Measurements from ENCODE around the gene PCSK1N. TPM values are rescaled to one million over a fixed set of nuclear protein-coding genes. Genes with fewer than 3 reads are reported as not detected.

PCSK1N gene
- total RNA-seq, 2 donors from 2014 or later, result 2.9 to 4.0 TPM

DNA sequence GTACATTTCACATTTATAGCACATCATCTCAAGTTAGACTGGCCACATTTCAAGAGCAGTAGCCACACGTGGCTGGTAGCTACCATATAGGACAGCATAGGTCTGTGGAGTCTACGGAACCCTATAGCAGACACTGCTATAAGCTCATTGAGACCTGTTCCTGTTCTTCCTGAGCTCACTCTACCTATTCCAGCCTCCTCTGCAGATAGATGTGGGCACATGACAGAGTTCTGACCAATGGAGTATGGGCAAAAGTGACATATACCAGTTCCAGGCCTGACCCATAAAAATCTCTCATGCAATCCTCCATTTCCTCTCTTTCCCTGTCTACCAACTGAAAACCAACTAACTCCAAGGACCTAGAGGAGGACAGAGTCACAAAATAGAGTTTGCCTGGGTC is 37.1 kb downstream of the PCSK1N start:
- Mint-ChIP-seq H3K27me3 (ENCODE audit: insufficient read depth) (no peaks in the 10 kb centered on the region), H3K27ac (no peak overlapping the region), H3K4me1 (peaks cover 8% of the 10 kb centered on the region), H3K36me3 (ENCODE audit: low read depth) (peaks cover 5% of the 10 kb centered on the region), H3K9me3 (peaks cover 67% of the 10 kb centered on the region), H3K4me3 (no peak overlapping the region)
- no peak overlapping the region for H3K27ac ChIP-seq (ENCODE audit: low read depth, low read length)
- H3K27me3 ChIP-seq (ENCODE audit: control insufficient read depth, insufficient read depth, low read length, poor library complexity, severe bottlenecking), result no peaks in the 10 kb centered on the region
- WGBS, 2 experiments (ENCODE audit: insufficient coverage in 1 of 2, insufficient read length in 1 of 2), result 91% methylated on average over 2 of the region's 2 CpGs; no CpG with 5 or more reads in 1 of the 2 experiments
- no peak overlapping the region for H3K4me3 ChIP-seq (ENCODE audit: low read length)
- H3K4me1 ChIP-seq (ENCODE audit: control insufficient read depth, insufficient read depth, low read length), result no peaks in the 10 kb centered on the region
- TF ChIP-seq, protein P1, sequence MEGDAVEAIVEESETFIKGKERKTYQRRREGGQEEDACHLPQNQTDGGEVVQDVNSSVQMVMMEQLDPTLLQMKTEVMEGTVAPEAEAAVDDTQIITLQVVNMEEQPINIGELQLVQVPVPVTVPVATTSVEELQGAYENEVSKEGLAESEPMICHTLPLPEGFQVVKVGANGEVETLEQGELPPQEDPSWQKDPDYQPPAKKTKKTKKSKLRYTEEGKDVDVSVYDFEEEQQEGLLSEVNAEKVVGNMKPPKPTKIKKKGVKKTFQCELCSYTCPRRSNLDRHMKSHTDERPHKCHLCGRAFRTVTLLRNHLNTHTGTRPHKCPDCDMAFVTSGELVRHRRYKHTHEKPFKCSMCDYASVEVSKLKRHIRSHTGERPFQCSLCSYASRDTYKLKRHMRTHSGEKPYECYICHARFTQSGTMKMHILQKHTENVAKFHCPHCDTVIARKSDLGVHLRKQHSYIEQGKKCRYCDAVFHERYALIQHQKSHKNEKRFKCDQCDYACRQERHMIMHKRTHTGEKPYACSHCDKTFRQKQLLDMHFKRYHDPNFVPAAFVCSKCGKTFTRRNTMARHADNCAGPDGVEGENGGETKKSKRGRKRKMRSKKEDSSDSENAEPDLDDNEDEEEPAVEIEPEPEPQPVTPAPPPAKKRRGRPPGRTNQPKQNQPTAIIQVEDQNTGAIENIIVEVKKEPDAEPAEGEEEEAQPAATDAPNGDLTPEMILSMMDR (conservative IDR thresholded peaks at IDR 0.05), result no peak
- no peak for DNase-seq
- H3K36me3 ChIP-seq (ENCODE audit: control insufficient read depth, insufficient read depth, low read length), result peaks cover 2% of the 10 kb centered on the region
- H3K9me3 ChIP-seq (ENCODE audit: control insufficient read depth, low read length), result no peaks in the 10 kb centered on the region
- H3K9ac ChIP-seq (ENCODE audit: extremely low read depth, low read length, poor library complexity, severe bottlenecking), result no peak overlapping the region

GRCh38 chrX:48794911-48795515 is 40.4 kb downstream of the PCSK1N start:
- Mint-ChIP-seq H3K9me3 (peaks cover 61% of the 10 kb centered on the region), H3K27me3 (ENCODE audit: insufficient read depth) (no peaks in the 10 kb centered on the region), H3K4me3 (no peak overlapping the region), H3K4me1 (no peaks in the 10 kb centered on the region), H3K27ac (no peak overlapping the region), H3K36me3 (ENCODE audit: low read depth) (no peaks in the 10 kb centered on the region)
- Histone ChIP-seq H3K36me3 (ENCODE audit: control insufficient read depth, insufficient read depth, low read length) (no peaks in the 10 kb centered on the region), H3K27me3 (ENCODE audit: control insufficient read depth, insufficient read depth, low read length, poor library complexity, severe bottlenecking) (no peaks in the 10 kb centered on the region), H3K4me3 (ENCODE audit: low read length) (no peak overlapping the region), H3K9ac (ENCODE audit: extremely low read depth, low read length, poor library complexity, severe bottlenecking) (no peak overlapping the region), H3K4me1 (ENCODE audit: control insufficient read depth, insufficient read depth, low read length) (no peaks in the 10 kb centered on the region), H3K9me3 (ENCODE audit: control insufficient read depth, low read length) (no peaks in the 10 kb centered on the region), H3K27ac (ENCODE audit: low read depth, low read length) (no peak overlapping the region)
- TF ChIP-seq, protein P1 (conservative IDR thresholded peaks at IDR 0.05), result no peak
- no peak for DNase-seq
- 85% methylated on average over 7 of the region's 8 CpGs; no CpG with 5 or more reads in 1 of the 2 experiments for WGBS, 2 experiments (ENCODE audit: insufficient coverage in 1 of 2, insufficient read length in 1 of 2)

DNA sequence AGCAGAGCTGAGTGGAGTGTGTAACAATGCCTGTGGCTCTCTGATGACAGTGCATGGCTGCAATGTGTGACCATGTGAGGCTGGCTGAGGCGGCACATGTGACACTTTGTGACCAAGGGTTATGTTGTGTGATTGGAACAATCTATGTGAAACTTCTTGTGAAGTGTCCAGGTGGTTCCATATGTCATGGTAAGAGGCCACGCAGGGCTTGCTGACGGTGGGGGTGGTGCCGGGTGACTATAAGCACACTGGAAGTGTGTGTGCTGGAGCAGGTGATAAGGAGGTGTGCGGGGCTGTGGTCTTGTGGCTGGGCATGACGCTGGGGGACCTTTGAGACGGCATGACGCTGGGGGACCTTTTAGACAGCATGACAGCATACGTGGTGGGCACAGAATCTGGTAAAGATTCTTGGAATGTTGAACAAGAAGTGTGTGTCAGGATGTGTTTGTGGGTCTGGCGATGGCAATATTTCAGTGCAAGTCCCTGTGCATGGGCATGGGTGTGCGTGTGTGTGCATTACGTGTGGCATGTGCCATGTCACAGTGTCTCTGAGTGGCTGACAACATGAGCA is 41.0 kb downstream of the PCSK1N start:
- TF ChIP-seq, protein P1 (conservative IDR thresholded peaks at IDR 0.05), result no peak
- Mint-ChIP-seq H3K27ac (no peak overlapping the region), H3K27me3 (ENCODE audit: insufficient read depth) (peaks cover 1% of the 10 kb centered on the region), H3K4me3 (no peak overlapping the region), H3K36me3 (ENCODE audit: low read depth) (no peaks in the 10 kb centered on the region), H3K4me1 (no peaks in the 10 kb centered on the region), H3K9me3 (peaks cover 66% of the 10 kb centered on the region)
- no peaks in the 10 kb centered on the region for H3K4me1 ChIP-seq (ENCODE audit: control insufficient read depth, insufficient read depth, low read length)
- no peaks in the 10 kb centered on the region for H3K36me3 ChIP-seq (ENCODE audit: control insufficient read depth, insufficient read depth, low read length)
- no peak for DNase-seq
- no peak overlapping the region for H3K4me3 ChIP-seq (ENCODE audit: low read length)
- no peak overlapping the region for H3K27ac ChIP-seq (ENCODE audit: low read depth, low read length)
- H3K9ac ChIP-seq (ENCODE audit: extremely low read depth, low read length, poor library complexity, severe bottlenecking), result no peak overlapping the region
- 87 to 93% methylated on average over 3 to 12 of the region's 12 CpGs for WGBS, 2 experiments (ENCODE audit: insufficient coverage in 1 of 2, insufficient read length in 1 of 2)
- H3K9me3 ChIP-seq (ENCODE audit: control insufficient read depth, low read length), result no peaks in the 10 kb centered on the region
- H3K27me3 ChIP-seq (ENCODE audit: control insufficient read depth, insufficient read depth, low read length, poor library complexity, severe bottlenecking), result no peaks in the 10 kb centered on the region
